BJ (cell line): Measurements from ENCODE around the gene MEGF9. TPM values are rescaled to one million over a fixed set of nuclear protein-coding genes. Genes with fewer than 3 reads are reported as not detected.

ENCODE experiments used
- CTCF ChIA-PET: fragments of 350-600 bp; formaldehyde crosslinking; extraction: SDS; loops from one replicate; lab custom pipeline; 2021; ENCODE audit warnings: antibody characterized with exemption, inconsistent platforms; lab: Yijun Ruan, JAX
- POLR2A ChIA-PET: fragments of 300-600 bp; sonication (Branson Sonifier 250); formaldehyde crosslinking; extraction: SDS; loops from one replicate; lab custom pipeline; 2021; ENCODE audit warnings: antibody characterized with exemption; lab: Charles Lee
- DNase-seq: peaks from one replicate; pipeline ENCODE4 v3.0.0-alpha.2; 2011; ENCODE audit warnings: low read depth
- H3K27me3 ChIP-seq: 2 replicates; pipeline ENCODE4 v1.6.0; 2011; ENCODE audit warnings: low read length; ENCODE audit not compliant: control insufficient read depth, insufficient read depth
- H3K36me3 ChIP-seq: 2 replicates; pipeline ENCODE4 v1.5.1; 2011; ENCODE audit warnings: low read length; ENCODE audit not compliant: control insufficient read depth, insufficient read depth
- H3K4me3 ChIP-seq: 2 replicates; pipeline ENCODE4 v1.5.1; 2011; ENCODE audit warnings: low read depth, mild to moderate bottlenecking, control low read depth, low read length
- CTCF ChIP-seq: IDR thresholded peaks from 2 replicates; pipeline ENCODE4 v1.5.1; 2011; ENCODE audit warnings: low read depth, mild to moderate bottlenecking, control low read depth, inconsistent platforms, low read length, moderate library complexity; ENCODE audit not compliant: insufficient read depth
- polyA plus RNA-seq: library from polyadenylated mRNA; depleted of rRNA; stranded (reverse); fragments of >200 nt; gene quantifications from 2 replicates; pipeline ENCODE4 v1.2.3, GENCODE V29; 2011

Gene MEGF9
- polyA plus RNA-seq, 1 experiment = 1.1 TPM

DNA sequence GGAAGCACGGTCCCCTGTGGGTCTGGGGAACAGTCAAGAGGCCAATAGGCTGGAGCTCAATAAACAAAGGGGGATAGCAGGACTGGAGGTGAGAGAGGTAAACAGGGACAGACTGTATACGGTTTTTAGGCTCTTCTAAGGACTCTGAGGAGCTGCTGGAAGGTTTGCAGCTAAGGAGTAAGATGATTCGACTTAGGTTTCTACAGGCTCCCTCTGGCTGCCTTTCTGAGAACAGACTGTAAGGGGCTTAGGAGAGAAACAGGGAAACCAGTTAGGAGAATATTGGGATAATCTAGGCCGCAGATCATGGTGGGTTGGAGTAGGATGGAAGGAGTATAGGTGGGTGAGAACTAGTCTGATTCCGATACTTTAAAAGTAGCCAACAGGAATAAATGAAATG, 144.7 kb downstream of the MEGF9 start:
- no peak overlapping the region for H3K4me3 ChIP-seq

DNA sequence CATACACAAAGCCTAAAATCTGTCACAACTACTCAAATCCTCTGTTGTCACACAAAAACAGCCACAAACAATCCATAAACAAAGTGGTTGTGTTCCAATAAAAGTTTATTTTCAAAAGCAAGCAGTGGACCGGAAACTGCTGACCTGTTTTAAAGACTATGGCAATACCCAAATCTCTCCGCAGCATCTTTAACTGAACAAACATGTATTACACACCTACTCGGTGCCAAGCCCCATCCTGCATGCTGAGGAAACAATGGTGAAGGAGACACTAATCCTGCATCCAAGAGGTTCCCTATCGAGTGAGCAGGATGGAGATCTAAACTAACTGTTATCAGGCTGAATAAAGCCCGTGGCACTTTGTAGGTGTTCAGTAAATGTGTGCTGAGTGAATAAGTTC, 145.5 kb downstream of the MEGF9 start:
- TF ChIP-seq CTCF = no peak
- Histone ChIP-seq H3K4me3 (no peak overlapping the region), H3K27me3 (no peaks in the 10 kb centered on the region), H3K36me3 (peaks cover 11% of the 10 kb centered on the region)
- DNase-seq = no peak
- POLR2A ChIA-PET = no interaction called here
- CTCF ChIA-PET = no interaction called here

More for the DNA sequence above, 144.7 kb downstream of the MEGF9 start:
- no peak for TF ChIP-seq CTCF
- ChIA-PET CTCF (no interaction called here), POLR2A (no interaction called here)
- H3K36me3 ChIP-seq = peaks cover 11% of the 10 kb centered on the region
- no peaks in the 10 kb centered on the region for H3K27me3 ChIP-seq
- no peak for DNase-seq

DNA sequence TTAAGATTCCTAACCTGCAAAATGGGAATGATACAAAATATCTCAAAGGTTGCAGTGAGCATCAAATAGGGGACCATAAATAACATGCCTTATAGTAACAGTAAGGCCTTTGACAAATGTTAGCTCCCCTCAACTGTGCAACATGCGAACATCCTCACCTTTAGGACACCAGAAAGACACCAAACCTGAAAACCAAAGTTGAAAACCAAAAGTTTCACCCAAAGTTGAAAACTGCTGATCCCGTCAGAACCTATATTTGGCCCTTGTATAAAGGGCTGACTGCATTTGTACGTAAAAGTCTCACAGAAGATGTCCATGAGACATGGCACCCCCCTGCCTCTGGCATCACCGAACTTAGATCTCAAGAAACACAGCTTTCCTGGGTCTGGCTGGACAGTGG, 146.4 kb downstream of the MEGF9 start:
- no peak for TF ChIP-seq CTCF
- H3K27me3 ChIP-seq = no peaks in the 10 kb centered on the region
- ChIA-PET POLR2A (no interaction called here), CTCF (no interaction called here)
- no peak for DNase-seq
- H3K36me3 ChIP-seq = peaks cover 11% of the 10 kb centered on the region
- H3K4me3 ChIP-seq = no peak overlapping the region

- Histone ChIP-seq H3K27me3 (no peaks in the 10 kb centered on the region), H3K4me3 (no peak overlapping the region), H3K36me3 (peaks cover 11% of the 10 kb centered on the region)
- ChIA-PET CTCF (no interaction called here), POLR2A (no interaction called here)
- no peak for TF ChIP-seq CTCF
- DNase-seq = no peak
These were observed 147.2 kb downstream of the MEGF9 start for GRCh38 chr9:120567081-120567480.

DNA sequence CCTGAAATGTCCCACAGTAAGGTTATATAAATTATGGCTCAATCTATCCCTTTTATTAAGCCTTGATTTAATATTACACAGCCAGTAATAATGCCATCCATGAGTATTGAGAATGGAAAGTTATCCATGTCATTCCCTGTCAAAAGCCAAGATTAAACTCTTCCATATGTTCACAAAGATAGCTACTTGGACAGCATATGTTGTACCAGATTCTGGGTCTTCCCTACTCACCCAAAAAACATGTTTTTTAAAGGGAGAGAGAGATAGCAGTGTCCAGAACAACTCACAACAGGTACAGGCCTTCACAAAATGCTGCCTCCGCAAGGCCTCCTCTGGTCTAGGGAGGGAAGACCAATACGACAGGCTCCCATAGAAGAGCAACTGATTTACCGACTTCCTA, 149.7 kb downstream of the MEGF9 start:
- ChIA-PET CTCF (interaction anchor here (0.6 to 0.7 kb wide), 2 partner anchors 33 to 1008 kb away, joined by 3 read pairs; no protein-coding TSS in a partner anchor), POLR2A (no interaction called here)
- Histone ChIP-seq H3K36me3 (peaks cover 5% of the 10 kb centered on the region), H3K4me3 (no peak overlapping the region), H3K27me3 (no peaks in the 10 kb centered on the region)
- no peak for TF ChIP-seq CTCF
- DNase-seq = no peak
